ENCODE measurements around the gene RAB35. TPM values are rescaled to one million over a fixed set of nuclear protein-coding genes. Genes with fewer than 3 reads are reported as not detected.

Gene RAB35
- total RNA-seq, 1 donor from 2014 or later, result 30.9 TPM

DNA sequence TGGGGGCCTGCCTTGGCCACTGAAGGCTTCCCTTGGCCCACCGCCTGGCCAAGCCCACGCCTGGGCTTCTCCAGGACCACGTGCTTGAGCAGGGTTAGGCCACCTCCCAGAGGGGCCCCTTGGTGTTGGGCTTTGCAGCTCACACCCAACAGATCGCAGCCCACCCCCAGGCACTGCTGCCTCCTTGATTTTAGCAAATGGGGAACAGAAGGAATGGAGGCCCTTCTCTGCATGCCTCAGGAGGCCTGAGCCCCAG lies 23.3 kb downstream of the RAB35 start:
- Histone ChIP-seq H3K4me3 (no peak overlapping the region), H3K36me3 (peaks cover 0 to 27% of the 10 kb centered on the region in 2 donors), H3K4me1 (no peaks in the 10 kb centered on the region), H3K27ac (no peak overlapping the region), H3K27me3 (no peaks in the 10 kb centered on the region), H3K9me3 (no peaks in the 10 kb centered on the region)
- no peak for DNase-seq (ENCODE audit: extremely low spot score in 2 of 2)
- intact Hi-C loops (cut with DNase I), result no loop called here
- TF ChIP-seq, protein P1, sequence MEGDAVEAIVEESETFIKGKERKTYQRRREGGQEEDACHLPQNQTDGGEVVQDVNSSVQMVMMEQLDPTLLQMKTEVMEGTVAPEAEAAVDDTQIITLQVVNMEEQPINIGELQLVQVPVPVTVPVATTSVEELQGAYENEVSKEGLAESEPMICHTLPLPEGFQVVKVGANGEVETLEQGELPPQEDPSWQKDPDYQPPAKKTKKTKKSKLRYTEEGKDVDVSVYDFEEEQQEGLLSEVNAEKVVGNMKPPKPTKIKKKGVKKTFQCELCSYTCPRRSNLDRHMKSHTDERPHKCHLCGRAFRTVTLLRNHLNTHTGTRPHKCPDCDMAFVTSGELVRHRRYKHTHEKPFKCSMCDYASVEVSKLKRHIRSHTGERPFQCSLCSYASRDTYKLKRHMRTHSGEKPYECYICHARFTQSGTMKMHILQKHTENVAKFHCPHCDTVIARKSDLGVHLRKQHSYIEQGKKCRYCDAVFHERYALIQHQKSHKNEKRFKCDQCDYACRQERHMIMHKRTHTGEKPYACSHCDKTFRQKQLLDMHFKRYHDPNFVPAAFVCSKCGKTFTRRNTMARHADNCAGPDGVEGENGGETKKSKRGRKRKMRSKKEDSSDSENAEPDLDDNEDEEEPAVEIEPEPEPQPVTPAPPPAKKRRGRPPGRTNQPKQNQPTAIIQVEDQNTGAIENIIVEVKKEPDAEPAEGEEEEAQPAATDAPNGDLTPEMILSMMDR (IDR thresholded peaks at IDR 0.05), result no peak
- no peak for TF ChIP-seq POLR2AphosphoS5 (IDR thresholded peaks at IDR 0.05; ENCODE audit: insufficient read depth in 1 of 2, low read depth in 1 of 2)
- no peak for TF ChIP-seq POLR2A (IDR thresholded peaks at IDR 0.05)

GRCh38 chr12:120092551-120093335 lies 23.8 kb downstream of the RAB35 start:
- Histone ChIP-seq H3K36me3 (peaks cover 0 to 22% of the 10 kb centered on the region in 2 donors), H3K4me3 (no peak overlapping the region), H3K27me3 (no peaks in the 10 kb centered on the region), H3K4me1 (no peaks in the 10 kb centered on the region), H3K9me3 (no peaks in the 10 kb centered on the region), H3K27ac (no peak overlapping the region)
- no peak for DNase-seq (ENCODE audit: extremely low spot score in 2 of 2)
- intact Hi-C loops (cut with DNase I), result no loop called here
- TF ChIP-seq POLR2AphosphoS5 (IDR thresholded peaks at IDR 0.05; ENCODE audit: insufficient read depth in 1 of 2, low read depth in 1 of 2), result no peak
- TF ChIP-seq POLR2A (IDR thresholded peaks at IDR 0.05), result no peak
- TF ChIP-seq, protein P1 (IDR thresholded peaks at IDR 0.05), result no peak

DNA sequence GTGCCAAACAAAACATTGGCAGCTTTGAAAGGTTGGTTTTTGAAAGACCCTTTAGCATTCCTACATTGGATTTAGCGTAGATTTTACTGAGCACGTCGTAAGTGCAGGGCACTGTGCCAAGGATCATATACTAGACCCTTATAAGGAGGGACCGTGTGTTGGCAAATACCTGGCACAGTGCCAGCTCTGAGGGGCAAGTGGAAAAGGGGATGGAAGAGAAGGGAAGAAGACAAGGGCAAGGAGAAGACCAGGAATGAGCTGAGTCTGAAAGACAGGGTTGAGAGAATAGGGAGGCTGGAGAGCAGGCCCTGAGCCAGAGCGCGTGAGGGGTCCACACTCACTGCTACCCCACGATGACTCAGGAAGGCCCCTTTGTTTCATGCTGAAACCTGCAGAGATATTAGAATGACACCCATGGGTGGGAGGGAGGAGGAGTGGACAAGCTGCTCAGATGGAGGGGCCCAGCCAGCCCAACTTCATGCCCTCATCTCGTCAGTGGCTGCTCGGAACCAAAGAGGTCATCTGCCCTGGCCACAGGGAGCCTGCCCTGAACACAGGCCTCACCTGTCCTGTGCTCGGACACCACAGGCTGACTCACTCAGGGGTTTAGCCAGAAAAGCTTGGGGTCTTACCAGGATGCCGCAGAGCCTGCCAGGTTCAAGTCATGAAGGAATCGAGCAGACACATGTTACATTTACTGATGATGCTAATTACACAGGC lies 25.0 kb downstream of the RAB35 start:
- Histone ChIP-seq H3K9me3 (no peaks in the 10 kb centered on the region), H3K4me3 (no peak overlapping the region), H3K4me1 (peaks cover 7% of the 10 kb centered on the region), H3K36me3 (peaks cover 0 to 13% of the 10 kb centered on the region in 2 donors), H3K27me3 (no peaks in the 10 kb centered on the region), H3K27ac (no peak overlapping the region)
- no peak for DNase-seq (ENCODE audit: extremely low spot score in 2 of 2)
- TF ChIP-seq POLR2AphosphoS5 (IDR thresholded peaks at IDR 0.05; ENCODE audit: insufficient read depth in 1 of 2, low read depth in 1 of 2) (no peak), POLR2A (IDR thresholded peaks at IDR 0.05) (no peak)
- TF ChIP-seq, protein P1 (IDR thresholded peaks at IDR 0.05), result no peak
- intact Hi-C loops (cut with DNase I), result no loop called here

GRCh38 chr12:120090626-120091295 lies 25.8 kb downstream of the RAB35 start:
- H3K4me1 ChIP-seq, result peaks cover 15% of the 10 kb centered on the region
- TF ChIP-seq POLR2AphosphoS5 (IDR thresholded peaks at IDR 0.05; ENCODE audit: insufficient read depth in 1 of 2, low read depth in 1 of 2) (no peak), POLR2A (IDR thresholded peaks at IDR 0.05) (no peak)
- TF ChIP-seq, protein P1 (IDR thresholded peaks at IDR 0.05), result no peak
- H3K9me3 ChIP-seq, result no peaks in the 10 kb centered on the region
- H3K27ac ChIP-seq, result no peak overlapping the region
- no peak for DNase-seq (ENCODE audit: extremely low spot score in 2 of 2)
- H3K27me3 ChIP-seq, result no peaks in the 10 kb centered on the region
- H3K36me3 ChIP-seq, result peaks cover 0 to 8% of the 10 kb centered on the region in 2 donors
- intact Hi-C loops (cut with DNase I), result no loop called here
- no peak overlapping the region for H3K4me3 ChIP-seq

Measured in vagina (tissue), 2 donors.